ENCODE data around the gene SAMD14.

The SAMD14 gene

DNA sequence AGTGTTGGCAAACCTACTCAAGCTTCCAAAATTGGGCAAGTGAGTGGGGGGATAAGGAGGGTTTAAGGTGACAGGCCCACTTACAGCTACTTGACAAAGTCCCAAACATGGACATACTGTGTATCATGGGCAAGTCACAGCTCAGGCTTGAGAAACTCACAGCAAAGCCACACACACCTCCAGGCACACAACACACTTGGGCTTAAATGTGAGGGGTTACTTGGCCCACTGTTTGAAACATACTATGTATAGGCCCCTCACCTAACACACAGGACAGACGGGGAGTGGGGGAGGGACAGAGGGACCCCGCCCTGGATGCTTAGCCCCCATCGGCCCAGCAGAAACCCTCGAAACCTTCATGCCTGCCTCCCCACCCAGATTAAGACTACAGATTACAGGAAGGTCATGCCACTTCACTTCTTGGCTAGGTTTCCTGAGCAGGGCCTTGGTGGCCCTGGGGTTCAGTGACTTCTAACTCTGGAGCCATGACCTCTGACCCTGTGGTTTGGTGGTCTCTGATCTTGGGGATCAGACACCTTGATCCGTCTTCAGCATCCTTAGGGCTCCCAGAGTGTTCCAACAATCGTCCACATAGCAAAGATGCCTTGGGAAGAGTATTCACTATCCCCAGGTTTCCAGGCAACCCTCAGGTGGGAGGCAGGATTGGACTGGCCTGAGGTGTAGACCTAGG lies 2.3 kb upstream of the SAMD14 start:
- no peak for DNase-seq

DNA sequence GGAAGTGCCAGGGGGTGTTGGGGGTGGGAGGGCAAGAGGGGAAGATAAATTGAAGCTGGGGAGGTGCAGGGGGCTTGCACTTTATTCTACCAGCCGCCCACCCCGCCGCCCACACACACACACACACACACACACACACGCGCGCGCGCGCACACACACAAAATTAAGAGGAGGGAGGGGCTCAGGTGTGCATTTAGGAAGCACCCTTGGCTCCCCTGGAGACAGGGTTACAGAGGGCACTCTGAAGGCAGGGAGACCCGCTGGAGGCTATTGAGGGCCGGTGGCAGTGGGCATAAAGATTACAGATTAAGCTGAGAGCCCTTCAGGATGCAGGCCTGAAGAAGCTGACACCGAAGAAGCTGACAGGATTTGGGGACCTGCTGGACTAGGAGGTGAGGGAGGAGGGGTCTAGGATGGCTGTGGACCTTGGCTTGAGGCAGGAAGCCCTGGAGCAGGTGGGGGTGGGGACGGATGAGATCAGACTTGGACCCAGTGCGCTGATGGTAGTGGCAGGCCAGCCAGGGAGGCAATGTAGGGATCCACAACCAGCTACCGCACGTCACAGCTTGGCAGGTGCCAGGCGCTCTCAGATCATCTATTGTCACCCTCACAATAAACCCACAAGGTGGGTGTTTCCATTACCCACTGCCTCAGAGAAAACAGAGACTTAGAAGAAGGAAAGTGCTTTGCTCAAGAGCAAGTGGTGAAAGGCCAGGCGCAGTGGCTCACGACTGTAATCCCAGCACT lies 772 bp upstream of the SAMD14 start:
- no peak for DNase-seq

DNA sequence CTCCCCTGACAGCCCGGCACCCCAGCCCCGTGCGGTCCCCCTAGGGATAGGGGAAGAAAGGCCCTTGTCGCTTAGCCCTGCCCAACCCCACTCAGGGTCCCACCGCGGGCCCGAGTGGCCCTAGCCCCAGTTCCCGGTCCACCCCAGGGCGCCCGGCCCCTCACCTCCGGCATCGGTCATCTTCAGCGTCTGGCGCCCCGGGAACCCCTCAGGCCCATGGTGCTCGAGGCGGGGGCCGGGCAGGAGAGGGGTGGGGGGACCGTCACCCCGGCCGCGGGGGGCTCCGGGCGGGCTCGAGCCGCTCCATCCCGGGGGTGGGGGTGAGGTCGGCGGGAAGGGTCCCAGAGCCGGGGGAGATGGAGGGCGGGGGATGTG lies 620 bp downstream of the SAMD14 start:
- DNase-seq, result no peak

DNA sequence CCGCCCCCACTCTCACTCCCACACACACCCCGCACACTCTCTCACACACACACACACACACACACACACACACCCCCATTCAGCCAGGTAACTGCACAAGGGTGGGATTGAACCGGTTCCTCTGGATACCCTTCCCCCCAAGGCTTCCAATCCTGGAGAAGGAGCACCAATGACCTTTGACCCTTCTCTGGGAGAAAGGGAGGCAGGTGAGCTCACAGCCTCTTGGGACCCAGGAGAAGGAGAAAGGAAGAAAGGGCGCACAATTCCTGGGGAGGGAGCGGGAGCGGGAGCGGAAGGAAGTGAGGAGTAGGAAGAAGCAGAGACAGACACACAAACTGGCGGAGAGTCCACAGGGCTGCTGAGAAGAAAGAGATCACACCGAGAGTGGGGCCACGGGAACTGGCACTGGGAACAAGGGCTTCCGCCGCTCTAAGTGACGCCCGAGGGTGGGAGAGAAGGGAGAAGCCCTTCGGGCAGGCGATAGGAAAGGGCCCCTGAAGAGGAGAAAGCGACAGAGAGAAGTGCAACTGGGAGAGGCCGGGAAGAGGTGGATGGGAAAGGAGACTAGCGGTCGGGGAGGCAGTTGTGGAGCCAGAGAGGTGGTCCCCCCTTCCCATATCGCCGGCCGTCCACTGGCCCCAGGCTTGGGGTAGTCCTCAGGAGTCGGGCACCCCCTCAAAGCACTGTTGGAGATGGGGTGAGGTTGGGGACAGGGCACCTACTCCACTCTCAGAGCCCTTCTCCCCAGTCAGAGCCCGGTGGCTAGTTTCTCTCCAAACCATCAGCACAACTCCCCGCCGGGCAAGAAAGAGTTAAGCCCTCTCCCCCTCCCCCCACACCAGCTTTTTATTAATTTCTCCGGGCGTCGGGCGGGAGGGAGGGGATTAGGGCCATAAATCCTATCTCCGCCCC lies 1.3 kb downstream of the SAMD14 start:
- DNase-seq, result no peak

DNA sequence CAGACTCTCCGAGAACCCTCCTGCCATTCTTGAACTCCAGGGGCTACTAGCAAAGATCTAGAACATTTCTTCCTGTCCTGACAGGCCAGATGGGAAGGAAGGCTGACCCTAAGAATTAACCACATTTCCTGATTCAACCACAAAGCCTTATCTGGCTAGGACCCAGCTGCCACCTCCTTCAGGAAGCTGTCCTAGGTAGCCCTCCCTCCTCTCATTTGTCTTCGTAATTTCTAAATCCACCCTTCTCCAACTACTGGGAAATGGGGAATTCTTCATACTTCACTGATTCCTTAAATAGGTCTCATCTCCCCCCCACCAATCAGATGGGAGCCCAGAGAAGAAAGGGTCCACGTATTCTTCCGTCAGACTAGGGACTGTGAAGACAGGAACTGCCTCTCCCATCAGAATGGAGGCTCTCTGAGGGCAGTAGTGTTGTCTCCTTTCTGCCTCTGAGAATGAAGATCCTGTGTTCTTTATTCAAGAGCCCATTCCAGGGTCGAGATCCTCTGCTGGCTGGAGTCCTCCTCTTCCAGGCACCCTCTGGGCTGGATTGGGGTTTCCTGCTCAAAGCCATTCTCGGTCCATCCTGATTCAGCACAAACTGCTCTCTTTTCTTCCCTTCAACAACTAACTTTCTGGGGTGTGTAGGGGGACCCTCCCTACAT lies 2.1 kb downstream of the SAMD14 start:
- no peak for DNase-seq

DNA sequence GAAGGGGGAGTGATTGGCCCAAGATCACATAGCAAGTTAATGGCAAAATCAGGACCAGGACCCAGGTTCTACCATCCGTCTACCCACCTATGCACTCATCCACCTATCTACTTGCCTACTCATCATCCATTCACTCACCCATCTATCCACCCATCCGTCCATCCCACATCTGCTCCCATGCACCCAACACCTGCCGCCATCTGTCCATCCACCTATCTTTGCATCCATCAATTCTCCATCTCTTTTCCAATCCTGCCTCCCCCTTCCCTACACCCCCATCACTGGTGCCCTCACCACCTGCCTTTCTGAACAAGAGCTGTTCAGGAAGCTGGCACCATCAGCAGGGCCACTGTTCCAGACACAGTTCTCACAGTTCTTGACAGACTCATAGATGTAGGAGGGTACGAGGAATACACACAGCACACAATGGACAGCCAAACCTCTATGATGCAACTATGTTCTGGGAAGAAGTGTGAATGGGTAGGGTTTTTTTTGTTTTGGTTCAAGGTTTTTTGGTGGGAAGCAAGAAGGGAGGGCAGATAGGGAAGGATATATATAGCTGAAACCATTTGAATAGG lies 4.5 kb downstream of the SAMD14 start:
- no peak for DNase-seq

DNA sequence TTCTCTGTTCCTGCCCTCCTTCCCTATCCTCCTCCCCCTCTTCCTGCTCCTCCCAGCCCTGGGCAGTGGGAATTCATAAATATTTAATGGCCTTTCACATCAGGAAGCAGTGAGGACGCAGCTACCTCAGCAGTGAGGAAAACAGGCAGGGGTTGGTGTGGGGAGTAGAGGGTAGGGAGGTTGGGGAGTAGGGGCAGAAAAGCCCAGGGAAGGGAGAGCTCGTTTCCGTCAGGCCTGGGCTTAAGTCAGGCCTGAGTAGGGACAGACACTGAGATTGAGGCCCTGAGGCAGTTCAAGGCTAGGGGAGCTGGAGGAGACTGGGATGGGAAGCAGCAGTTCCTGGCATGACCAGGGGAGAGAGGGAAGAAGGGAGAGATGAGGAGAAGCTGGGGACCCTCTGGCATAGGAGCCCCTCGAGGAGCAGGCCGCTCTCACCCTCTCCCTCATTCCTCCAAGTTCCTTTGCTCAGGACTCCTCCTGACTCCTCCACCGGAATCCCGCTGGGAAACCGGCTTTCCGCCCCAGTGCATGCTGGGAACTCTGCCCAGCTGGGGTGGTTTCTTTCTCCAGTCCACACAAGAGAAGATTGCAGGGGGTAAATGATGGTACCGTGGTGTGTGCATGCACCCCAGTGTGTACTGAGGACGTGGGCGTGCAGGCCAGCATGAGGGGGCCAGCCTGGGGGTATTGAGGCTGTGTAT lies 6.2 kb downstream of the SAMD14 start:
- DNase-seq, result no peak

DNA sequence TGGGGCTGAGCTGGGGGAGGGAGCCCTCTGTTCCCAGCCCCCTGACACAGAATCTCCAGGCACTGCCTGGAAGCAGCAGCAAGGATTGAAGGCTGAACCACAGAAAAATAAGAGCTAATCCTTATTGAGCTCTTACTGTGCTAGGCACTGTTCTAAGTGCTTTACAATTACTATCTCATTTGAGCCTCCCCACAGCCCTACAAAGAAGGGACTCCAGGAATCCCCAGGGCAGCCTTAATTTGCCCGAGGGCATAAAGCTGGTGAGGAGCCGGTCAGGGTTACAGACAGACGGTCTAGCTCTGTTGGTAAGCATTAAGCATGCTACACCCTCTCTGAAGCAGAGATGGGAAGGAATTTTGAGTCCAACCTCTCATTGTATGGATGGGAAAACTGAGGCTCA lies 7.0 kb downstream of the SAMD14 start:
- no peak for DNase-seq

DNA sequence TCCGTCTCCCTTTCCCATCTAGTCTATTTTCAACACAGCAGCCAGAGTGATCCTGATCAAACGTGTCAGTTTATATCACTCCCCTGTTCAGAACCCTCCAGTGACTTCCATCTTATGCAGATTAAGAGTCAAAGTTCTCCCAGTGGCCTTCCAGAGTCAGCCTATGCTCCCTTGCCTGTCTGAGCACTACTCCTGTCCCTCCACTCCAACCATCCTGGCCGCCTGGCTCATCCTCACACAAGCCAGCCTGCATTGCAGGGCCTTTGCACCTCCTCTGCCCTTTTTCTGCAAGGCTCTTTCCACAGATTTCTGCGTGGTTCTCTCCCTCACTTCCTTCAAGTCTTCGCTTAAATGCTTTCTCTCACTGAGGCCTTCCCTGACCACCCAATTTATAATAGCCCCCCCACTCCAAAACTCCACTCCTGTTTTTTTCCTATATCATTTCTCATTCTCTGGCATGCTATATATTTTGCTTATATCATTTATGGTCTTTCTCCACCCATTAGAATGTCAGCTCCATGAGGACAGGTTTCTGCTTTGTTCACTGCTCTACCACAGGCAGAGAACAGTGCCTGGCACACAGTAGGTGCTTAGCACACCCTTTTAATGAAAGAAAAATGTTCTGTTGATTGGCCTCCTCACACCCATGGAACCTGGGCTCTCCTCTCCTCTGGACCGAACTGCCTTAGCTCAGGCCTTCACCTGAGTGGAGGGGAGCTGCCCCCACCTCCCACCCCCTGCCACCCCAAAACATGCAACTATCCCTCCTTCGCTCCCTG lies 9.3 kb downstream of the SAMD14 start:
- DNase-seq, result no peak

DNA sequence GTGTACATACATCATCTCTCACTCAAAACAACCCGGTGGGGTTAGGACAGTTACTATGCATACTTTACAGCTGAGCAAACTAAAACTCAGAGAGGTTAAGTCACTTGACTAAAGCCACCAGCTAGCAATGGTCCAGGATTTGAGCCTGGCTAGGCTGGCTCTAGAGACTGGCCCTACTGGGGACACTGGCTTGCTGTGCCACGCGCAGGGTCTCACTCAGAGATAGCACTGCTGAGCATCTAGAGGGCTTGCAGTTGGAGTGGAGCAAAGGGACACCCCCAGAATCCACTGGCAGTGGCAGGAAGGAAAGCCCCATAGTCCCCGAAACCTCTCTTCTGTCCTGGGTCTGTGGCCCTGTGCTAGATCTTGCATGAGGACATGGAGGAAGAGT lies 11.1 kb downstream of the SAMD14 start:
- no peak for DNase-seq

DNA sequence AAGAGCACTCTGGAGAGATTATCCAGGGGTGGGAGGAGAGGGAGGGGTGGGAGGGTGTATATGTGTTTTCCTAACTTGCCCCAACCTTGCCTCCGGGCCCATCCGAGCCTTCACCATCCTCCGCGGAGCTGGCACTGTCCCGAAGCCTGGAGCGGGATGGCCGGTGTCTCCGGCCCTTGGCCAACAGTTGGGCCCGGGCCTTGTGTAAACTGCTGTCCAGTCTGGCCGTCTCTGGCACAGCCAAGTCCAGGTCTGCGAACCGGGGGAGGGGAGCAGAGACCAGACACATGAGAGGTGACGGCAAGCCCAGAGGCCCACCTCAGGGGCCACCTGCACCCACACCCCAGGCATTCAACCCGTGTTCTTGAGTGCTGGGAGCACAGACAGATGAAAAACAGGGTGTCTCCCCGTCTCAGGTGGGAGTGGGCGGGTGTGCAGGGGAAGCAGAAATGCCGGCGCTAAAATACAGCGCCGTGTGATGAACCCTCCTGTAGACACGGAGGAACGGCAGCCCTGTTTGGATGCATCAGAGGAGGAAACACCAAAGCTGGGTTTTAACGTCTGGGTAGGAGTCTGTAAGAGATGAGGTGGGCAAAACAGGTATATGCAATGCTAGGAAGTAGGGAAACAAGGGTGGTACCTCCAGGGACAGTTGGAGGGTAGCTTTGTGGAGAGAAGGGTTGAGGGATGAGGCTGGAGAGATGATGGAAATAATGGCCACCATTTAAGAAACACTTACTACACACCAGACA lies 11.7 kb downstream of the SAMD14 start:
- no peak for DNase-seq

DNA sequence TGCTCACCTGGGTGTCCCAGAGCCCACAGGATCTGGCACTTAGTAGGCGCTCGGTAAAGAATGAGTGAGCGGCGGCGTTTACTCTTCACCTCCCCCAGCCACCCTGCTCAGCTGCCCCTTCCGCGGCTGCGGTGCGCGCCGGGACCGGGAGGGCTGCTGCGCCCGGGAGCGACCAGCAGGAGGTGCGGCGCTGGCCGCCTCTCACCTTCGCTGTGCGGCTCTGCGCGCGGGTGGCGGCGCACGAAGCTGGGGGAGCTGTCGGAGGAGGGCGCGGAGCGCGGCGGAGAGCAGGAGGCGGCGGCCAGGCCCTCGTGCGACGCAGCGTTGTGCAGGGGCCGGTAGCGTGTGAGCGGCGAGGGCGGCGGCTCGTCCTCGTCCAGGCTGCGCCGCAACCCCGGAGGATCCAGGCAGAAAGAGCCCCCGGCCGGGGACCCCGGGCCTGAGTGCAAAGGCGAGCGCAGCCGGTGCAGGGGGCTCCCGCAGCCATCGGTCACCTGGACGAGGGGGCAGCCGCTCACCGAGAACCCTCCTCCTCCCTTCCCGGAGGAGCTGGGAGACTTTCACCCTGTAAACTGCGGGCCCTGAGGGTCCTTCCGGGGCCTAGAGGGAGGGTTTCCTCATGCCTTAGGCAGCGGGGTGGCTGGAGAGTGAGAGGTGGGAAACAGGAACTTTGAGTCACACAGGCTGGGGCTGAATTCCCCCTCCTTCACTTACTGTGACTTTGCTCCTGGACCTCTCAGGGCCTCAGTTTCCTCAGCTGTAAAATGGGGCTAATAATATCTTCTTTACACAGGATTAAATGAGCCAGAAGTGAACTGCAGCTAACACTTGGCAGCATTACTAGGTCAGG lies 12.5 kb downstream of the SAMD14 start:
- peak; percentile 58 for DNase-seq

DNA sequence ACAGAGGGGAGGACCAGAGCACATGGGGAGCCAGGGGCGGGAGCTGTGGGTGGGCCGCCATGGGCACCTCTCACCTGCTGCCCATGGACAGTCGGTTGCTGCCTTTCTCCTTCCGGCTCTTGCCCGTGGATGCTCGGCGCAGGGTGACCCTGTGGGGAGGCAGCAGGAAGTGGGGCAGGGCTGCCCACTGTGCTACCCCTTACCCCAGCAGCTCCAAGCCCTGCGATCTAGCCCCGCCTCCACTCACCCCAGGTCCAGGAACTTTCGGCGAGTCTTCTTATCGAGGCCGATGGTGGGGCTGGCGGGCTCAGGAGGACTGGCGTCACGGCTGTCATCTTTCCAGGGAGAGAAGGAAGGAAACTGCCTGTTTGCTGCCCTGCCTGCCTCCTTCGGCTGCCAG lies 14.2 kb downstream of the SAMD14 start:
- DNase-seq, result no peak

DNA sequence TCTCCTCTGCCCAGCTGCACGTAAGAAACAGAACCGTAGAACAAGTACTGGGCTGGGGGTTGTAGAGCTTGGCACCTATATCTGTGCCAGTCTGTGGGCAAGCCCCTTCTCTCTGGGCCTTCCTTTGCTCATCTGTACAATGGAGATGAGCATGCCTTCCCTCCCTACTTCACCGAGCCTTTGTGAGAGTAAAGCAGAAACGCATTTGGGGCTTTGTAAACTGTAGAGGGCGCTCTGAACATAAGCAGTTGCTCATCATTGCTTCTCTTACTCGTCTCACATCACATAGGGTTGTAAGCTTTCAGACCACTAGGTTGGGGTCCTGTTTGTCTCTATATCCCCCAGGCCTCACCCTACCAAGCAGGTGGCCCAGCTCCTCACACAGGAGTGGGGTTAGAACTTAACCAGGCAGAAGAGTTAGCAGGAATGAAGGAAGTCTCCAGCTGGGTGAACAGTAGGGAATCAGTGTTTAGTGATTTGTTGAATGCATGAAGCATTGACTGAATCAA lies 15.1 kb downstream of the SAMD14 start:
- DNase-seq, result peak; percentile 4

DNA sequence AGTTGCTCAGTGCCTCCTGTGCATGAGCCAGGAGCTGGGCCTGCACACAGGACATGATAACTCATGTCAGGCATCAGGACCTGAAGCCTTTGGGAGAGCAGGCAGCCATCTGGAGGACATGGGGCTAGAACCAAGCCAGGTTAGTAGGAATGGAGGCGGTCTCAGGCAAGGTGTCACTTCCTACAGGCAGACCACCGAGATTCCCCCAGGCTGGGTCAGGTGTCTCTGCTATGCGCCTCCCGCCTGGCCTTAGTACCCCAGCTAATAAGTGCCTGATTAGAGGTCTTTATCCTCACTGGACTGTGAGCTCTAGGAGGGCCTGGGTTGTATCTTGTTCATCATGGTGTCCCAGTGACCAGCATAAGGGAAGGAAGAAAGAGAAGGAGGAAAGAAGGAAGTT lies 15.6 kb downstream of the SAMD14 start:
- no peak for DNase-seq

DNA sequence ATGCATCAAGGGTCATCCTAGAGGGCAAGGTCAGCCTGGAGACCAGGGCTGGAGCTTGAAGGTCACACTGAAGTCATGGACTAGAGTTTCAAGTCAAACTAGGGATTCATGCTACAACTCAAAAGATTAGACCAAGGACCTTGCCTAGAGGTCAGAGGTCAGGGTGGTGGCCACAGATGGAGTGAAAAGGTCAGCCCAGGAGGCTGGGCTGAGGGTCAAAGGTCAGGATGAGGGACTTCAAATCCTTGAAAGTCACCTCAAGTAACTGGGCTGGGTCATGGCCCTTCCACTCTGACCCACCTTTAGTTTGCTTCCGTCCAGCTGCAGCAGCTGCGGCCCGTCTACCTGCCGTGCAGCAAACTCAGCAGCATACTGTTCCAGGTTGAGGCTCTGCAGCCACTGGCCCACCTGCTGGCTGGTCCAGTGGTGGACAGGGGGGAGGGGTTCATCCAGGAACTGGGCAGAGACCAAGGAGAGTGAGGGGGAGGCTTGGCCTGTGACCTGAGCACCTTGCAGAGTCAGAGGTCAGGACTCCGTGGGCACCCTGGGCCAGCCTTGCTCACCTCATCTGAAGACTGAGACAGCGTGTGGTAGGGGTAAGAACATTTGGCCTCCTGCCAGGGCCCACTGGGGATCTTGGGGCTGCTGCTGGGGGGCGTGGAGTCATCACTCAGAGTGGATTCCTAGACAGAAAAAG lies 16.2 kb downstream of the SAMD14 start:
- DNase-seq, result no peak

DNA sequence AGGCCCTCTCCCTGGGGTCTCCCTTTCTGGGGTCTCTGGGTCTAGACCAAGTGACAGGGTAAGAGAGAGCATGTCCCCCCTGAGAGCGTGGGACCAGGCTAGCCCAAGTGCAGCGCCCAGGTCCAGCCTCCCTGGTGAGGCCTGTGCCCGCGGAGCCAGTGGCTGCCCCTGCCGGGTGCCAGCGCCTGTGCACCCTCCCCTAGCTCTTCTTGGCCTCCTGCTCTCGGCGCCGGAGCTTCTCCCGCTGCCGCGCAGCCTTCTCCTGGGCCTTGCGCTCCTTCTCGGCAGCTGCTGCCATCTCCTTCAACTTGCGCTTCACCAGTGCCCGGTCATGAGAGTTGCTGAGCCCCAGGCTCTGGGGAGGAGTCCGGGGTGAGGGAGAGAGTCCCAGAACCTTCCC lies 17.3 kb downstream of the SAMD14 start:
- no peak for DNase-seq
